CD14-positive monocyte (primary cell): ENCODE results near the gene SLFN11. TPM values are rescaled to one million over a fixed set of nuclear protein-coding genes. Genes with fewer than 3 reads are reported as not detected.

Source experiments
- DNase-seq, 3 donors: peaks; one replicate each; pipeline ENCODE4 v3.0.0-alpha.2; 2011 to 2022
- H2AFZ ChIP-seq: 2 replicates; pipeline ENCODE4 v1.6.0; 2012; ENCODE audit warnings: mild to moderate bottlenecking, low read depth, low read length, inconsistent platforms; ENCODE audit not compliant: insufficient read depth, poor library complexity, severe bottlenecking
- H3K27ac ChIP-seq, 2 donors: 1 replicate in 1 of 2; 2 replicates in 1 of 2; pipeline ENCODE4 v1.5.1; 2012 to 2013; ENCODE audit warnings: low read length in 2 of 2, control low read depth in 1 of 2, inconsistent platforms in 1 of 2, low read depth in 1 of 2, mild to moderate bottlenecking in 1 of 2
- H3K27me3 ChIP-seq, 2 donors: one replicate each; pipeline versions ENCODE4 v1.6.0 to v1.6.1; 2011 to 2013; ENCODE audit warnings: low read length in 2 of 2; ENCODE audit not compliant: control insufficient read depth in 2 of 2, insufficient read depth in 2 of 2
- H3K36me3 ChIP-seq, 2 donors: replicated peaks in 1 of 2; 1 replicate in 1 of 2; 2 replicates in 1 of 2; pipeline versions ENCODE4 v1.5.1 to v1.6.1; 2012 to 2013; ENCODE audit warnings: low read length in 2 of 2, control low read depth in 1 of 2, inconsistent platforms in 1 of 2, mild to moderate bottlenecking in 1 of 2; ENCODE audit not compliant: insufficient read depth in 2 of 2, control insufficient read depth in 1 of 2
- H3K4me1 ChIP-seq, 2 donors: 1 replicate in 1 of 2; 2 replicates in 1 of 2; pipeline versions ENCODE4 v1.5.1 to v1.6.1; 2012 to 2013; ENCODE audit warnings: low read length in 2 of 2, control low read depth in 1 of 2, inconsistent platforms in 1 of 2, mild to moderate bottlenecking in 1 of 2, moderate library complexity in 1 of 2; ENCODE audit not compliant: insufficient read depth in 2 of 2, control insufficient read depth in 1 of 2
- H3K4me2 ChIP-seq: replicated peaks from 2 replicates; pipeline ENCODE3; 2012; ENCODE audit warnings: low read length, moderate library complexity, mild to moderate bottlenecking; ENCODE audit not compliant: poor library complexity, severe bottlenecking; ENCODE audit errors: extremely low read depth
- H3K4me3 ChIP-seq, 3 experiments: fragments of 200-600 bp in 1 of 3; sonication (generic) in 1 of 3; replicated peaks in 1 of 3; 1 replicate in 2 of 3; 2 replicates in 1 of 3; pipeline ENCODE4 v1.5.1; 2011 to 2013; ENCODE audit warnings: low read length in 3 of 3, mild to moderate bottlenecking in 3 of 3, control low read depth in 2 of 3, low read depth in 2 of 3, inconsistent platforms in 1 of 3, moderate library complexity in 1 of 3
- H3K79me2 ChIP-seq: 2 replicates; pipeline ENCODE4 v1.6.0; 2012; ENCODE audit warnings: mild to moderate bottlenecking, control low read depth, inconsistent platforms, low read length, moderate library complexity; ENCODE audit not compliant: insufficient read depth
- H3K9ac ChIP-seq: 2 replicates; pipeline ENCODE4 v1.6.0; 2017; ENCODE audit warnings: low read length, mild to moderate bottlenecking; ENCODE audit not compliant: insufficient read depth, poor library complexity, severe bottlenecking
- H3K9me3 ChIP-seq, 2 donors: replicated peaks in 1 of 2; 1 replicate in 1 of 2; 2 replicates in 1 of 2; pipeline versions ENCODE4 v1.5.1 to v1.6.1; 2012 to 2013; ENCODE audit warnings: low read length in 2 of 2, control low read depth in 1 of 2; ENCODE audit not compliant: control insufficient read depth in 1 of 2, insufficient read depth in 1 of 2
- H4K20me1 ChIP-seq: 2 replicates; pipeline ENCODE4 v1.6.0; 2012; ENCODE audit warnings: mild to moderate bottlenecking, low read length, control low read depth, moderate library complexity; ENCODE audit not compliant: insufficient read depth
- H3K27ac Mint-ChIP-seq, 7 donors: one replicate each; pipeline ENCODE4 v1.8.0; 2020; ENCODE audit warnings: mild to moderate bottlenecking in 7 of 7, mixed read lengths in 7 of 7, moderate library complexity in 6 of 7, inconsistent platforms in 2 of 7
- H3K27me3 Mint-ChIP-seq, 3 donors: one replicate each; pipeline ENCODE4 v1.8.0; 2021 to 2022; ENCODE audit warnings: low read depth in 3 of 3, mild to moderate bottlenecking in 3 of 3, mixed read lengths in 3 of 3, moderate library complexity in 3 of 3, inconsistent platforms in 1 of 3
- H3K36me3 Mint-ChIP-seq, 2 donors: one replicate each; pipeline ENCODE4 v1.8.0; 2020; ENCODE audit warnings: mixed read lengths in 2 of 2, inconsistent platforms in 1 of 2, mild to moderate bottlenecking in 1 of 2
- H3K4me1 Mint-ChIP-seq: one replicate; pipeline ENCODE4 v1.8.0; 2020; ENCODE audit warnings: mild to moderate bottlenecking, mixed read lengths
- H3K4me3 Mint-ChIP-seq, 2 donors: one replicate each; pipeline ENCODE4 v1.8.0; 2020; ENCODE audit warnings: mild to moderate bottlenecking in 2 of 2, mixed read lengths in 2 of 2, moderate library complexity in 1 of 2
- H3K9me3 Mint-ChIP-seq, 7 donors: one replicate each; pipeline ENCODE4 v1.8.0; 2020 to 2022; ENCODE audit warnings: mixed read lengths in 7 of 7, mild to moderate bottlenecking in 6 of 7, moderate library complexity in 6 of 7, inconsistent platforms in 2 of 7
- WGBS: methylation state at CpG from one replicate; pipeline ENCODE4 v1.1.5; 2013; ENCODE audit warnings: missing lambda C conversion rate; ENCODE audit not compliant: insufficient coverage; 5-methylcytosine and 5-hydroxymethylcytosine counted together
- intact Hi-C, 2 donors: fragments of 100-400 bp; cut with micrococcal nuclease; formaldehyde crosslinking; loops; one replicate each; pipeline versions ENCODE4 v1.15.0 to v1.15.1; 2023
- polyA plus RNA-seq, 3 donors: library from polyadenylated mRNA; depleted of rRNA in 1 of 3; unstranded in 2 of 3; stranded (reverse) in 1 of 3; fragments of 300-500 nt in 2 of 3; fragments of >200 nt in 1 of 3; fragmentation: Illumina TruSeq in 2 of 3; gene quantifications; 1 replicate in 2 of 3; 2 replicates in 1 of 3; pipeline ENCODE4 v1.2.3, GENCODE V29; 2012 to 2021
- TF ChIP-seq, protein P1 (sequence below): fragments of 200-600 bp; IDR thresholded peaks from one replicate; pipeline ENCODE4 v1.8.0; 2022; ENCODE audit warnings: antibody characterized with exemption, mild to moderate bottlenecking

Gene SLFN11
- polyA plus RNA-seq, 3 donors: 34.3 to 46.8 (median 45.6) TPM

DNA sequence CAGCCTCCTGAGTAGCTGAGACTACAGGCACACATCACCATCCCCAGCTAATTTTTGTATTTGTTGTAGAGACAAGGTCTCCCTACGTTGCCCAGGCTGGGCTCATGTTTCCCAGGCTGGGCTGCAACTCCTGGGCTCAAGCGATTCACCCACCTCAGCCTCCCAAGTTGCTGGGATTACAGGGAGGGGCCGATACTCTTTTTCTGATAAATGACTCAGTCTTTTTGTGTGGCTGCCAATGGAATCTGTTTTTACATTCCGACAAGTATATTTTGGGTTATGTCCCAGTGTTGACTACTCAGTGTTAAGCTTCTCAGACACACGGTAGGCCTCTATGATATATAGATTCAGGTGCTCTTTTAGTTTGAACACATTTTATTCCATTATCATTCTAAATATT is 58.1 kb downstream of the SLFN11 start:
- H3K4me1 Mint-ChIP-seq: peaks cover 27% of the 10 kb centered on the region

DNA sequence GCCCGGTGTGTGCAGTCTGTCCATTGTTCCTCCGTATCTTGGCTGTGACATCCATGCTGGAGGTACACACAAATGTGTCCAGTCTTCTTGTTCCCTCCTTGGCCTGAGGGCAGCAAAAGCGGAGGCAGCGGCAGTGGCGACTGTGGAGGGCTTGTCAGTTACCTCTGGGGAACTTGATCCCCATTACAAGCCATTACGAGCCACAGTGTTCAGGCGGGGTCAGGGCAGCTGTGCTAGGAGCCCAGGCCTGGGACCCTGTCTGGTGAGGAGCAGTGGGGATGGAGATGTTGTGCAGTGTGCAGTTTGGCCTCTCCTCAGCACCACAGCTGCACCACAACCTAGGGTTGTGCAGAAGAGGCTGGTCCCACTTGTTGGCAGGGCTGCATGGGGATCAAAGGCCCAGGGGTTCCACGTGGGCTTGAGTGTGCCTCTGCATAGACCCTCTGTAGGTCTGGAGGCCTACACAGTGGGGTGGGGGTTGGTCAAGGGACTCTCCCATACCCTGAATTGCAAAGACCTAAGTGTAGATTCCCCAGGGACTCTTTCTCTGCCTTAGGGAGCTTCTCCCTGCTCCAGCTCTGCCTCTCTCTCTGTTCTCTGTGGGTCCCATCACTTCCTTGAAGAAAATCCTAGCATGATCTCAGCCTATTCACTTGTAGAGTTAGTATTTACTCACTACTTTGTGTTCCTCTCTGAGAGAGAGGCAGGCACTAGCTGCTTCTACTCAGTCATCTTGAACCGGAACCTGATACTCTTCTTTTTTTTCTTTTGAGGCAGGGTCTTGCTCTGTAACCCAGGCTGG is 58.8 kb downstream of the SLFN11 start:
- H3K9me3 ChIP-seq: no peaks in the 10 kb centered on the region
- no peaks in the 10 kb centered on the region for H3K27me3 ChIP-seq
- H3K4me1 ChIP-seq: peaks cover 18 to 26% of the 10 kb centered on the region in 2 donors
- H3K9ac ChIP-seq: no peak overlapping the region
- Mint-ChIP-seq H3K9me3 (peaks cover 2 to 5% (median 4%) of the 10 kb centered on the region in 7 donors), H3K4me3 (peak overlapping the region in 1 of 2 donors; percentile 95), H3K36me3 (peaks cover 0 to 2% of the 10 kb centered on the region in 2 donors), H3K27me3 (peaks cover 2 to 6% (median 2%) of the 10 kb centered on the region in 3 donors), H3K27ac (peak overlapping the region in 2 of 7 donors; percentile 74 to 92), H3K4me1 (peaks cover 27% of the 10 kb centered on the region)
- peak overlapping the region in 1 of 3 experiments; percentile 85 for H3K4me3 ChIP-seq
- intact Hi-C loops: loop anchor here (5.0 to 10.0 kb wide), 2 partner anchors 130 to 223 kb away; partner anchors contain the start of genes SLFN12L (in 1 of the 2) and SLFN13 (in 1 of the 2)
- H3K27ac ChIP-seq: peak overlapping the region in 1 of 2 donors; percentile 86
- H3K36me3 ChIP-seq: no peaks in the 10 kb centered on the region
- peak overlapping the region; percentile 99 for H2AFZ ChIP-seq
- TF ChIP-seq, protein P1, sequence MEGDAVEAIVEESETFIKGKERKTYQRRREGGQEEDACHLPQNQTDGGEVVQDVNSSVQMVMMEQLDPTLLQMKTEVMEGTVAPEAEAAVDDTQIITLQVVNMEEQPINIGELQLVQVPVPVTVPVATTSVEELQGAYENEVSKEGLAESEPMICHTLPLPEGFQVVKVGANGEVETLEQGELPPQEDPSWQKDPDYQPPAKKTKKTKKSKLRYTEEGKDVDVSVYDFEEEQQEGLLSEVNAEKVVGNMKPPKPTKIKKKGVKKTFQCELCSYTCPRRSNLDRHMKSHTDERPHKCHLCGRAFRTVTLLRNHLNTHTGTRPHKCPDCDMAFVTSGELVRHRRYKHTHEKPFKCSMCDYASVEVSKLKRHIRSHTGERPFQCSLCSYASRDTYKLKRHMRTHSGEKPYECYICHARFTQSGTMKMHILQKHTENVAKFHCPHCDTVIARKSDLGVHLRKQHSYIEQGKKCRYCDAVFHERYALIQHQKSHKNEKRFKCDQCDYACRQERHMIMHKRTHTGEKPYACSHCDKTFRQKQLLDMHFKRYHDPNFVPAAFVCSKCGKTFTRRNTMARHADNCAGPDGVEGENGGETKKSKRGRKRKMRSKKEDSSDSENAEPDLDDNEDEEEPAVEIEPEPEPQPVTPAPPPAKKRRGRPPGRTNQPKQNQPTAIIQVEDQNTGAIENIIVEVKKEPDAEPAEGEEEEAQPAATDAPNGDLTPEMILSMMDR: no peak
- no peaks in the 10 kb centered on the region for H3K79me2 ChIP-seq
- H4K20me1 ChIP-seq: no peaks in the 10 kb centered on the region
- 97% methylated on average over 5 of the region's 9 CpGs for WGBS
- H3K4me2 ChIP-seq: peak overlapping the region; percentile 97
- no peak for DNase-seq

More for the DNA sequence above, 58.1 kb downstream of the SLFN11 start:
- Mint-ChIP-seq H3K4me3 (no peak overlapping the region), H3K27ac (no peak overlapping the region), H3K36me3 (peaks cover 4 to 5% of the 10 kb centered on the region in 2 donors), H3K9me3 (no peaks in the 10 kb centered on the region), H3K27me3 (peaks cover 2 to 6% (median 2%) of the 10 kb centered on the region in 3 donors)
- H2AFZ ChIP-seq: no peak overlapping the region
- no peaks in the 10 kb centered on the region for H3K79me2 ChIP-seq
- no peak overlapping the region for H3K27ac ChIP-seq
- H3K4me2 ChIP-seq: no peak overlapping the region
- no peaks in the 10 kb centered on the region for H3K27me3 ChIP-seq
- H4K20me1 ChIP-seq: no peaks in the 10 kb centered on the region
- H3K9ac ChIP-seq: no peak overlapping the region
- H3K4me3 ChIP-seq: no peak overlapping the region
- H3K4me1 ChIP-seq: peaks cover 18 to 26% of the 10 kb centered on the region in 2 donors
- WGBS: no CpG with 5 or more reads among the region's 5 CpGs
- H3K9me3 ChIP-seq: no peaks in the 10 kb centered on the region
- TF ChIP-seq, protein P1: no peak
- no peak for DNase-seq
- H3K36me3 ChIP-seq: no peaks in the 10 kb centered on the region
- intact Hi-C loops: loop anchor here in 1 of 2 donors (10.0 kb wide), 1 partner anchor 130 kb away; the partner anchor contains the start of gene SLFN13
